GM18858 (cell line): ENCODE measurements around the gene RIT2.

ENCODE experiments used
- ATAC-seq: cut with Tn5 transposase; IDR thresholded peaks from one replicate; pipeline ENCODE4 v1.9.1; 2021; ENCODE audit not compliant: unreplicated experiment

RIT2 gene

GRCh38 chr18:43115076-43115921 is at the start of gene RIT2:
Gene RIT2, minus strand, starts transcription at chr18:43115685.
- ATAC-seq = no peak

- ATAC-seq = no peak
These were observed 46.0 kb upstream of the RIT2 start for GRCh38 chr18:43161528-43161927.

DNA sequence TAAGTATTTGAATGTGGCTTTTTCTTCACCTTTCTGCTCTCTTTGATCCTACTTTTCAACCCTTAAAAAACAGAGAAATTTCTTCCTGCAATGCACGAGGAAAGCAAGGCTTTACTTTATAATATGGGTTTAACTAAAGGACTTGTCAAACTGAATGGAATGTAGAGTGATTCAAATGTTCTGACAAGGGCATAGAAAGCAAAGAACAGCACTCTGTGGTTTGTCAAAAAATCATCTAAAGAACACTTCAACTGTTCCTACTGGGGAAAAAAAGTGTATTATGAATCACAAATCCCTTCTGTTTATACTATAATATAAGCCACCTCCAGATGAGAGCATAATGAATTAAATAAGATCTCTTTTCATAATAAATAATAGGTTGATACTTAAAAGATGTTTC is 45.0 kb upstream of the RIT2 start:
- ATAC-seq = no peak

DNA sequence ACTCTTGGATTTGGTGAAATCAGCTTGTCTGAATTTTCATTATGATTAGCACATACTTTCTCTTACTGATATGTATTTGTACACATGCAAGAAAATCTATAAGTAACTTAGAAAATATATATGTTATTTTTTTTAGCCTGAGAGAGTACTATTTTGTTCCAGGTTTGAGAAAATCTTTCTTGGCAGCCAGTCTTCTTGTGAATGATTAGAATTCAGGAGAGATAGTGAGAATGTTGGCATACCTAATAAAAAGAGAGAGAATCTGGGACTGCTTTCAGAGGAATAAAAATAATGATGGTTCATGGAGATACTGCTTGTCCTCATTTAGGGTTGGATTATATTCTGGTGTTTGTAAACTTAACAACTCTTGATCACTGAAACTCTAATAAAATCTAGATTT is 44.4 kb upstream of the RIT2 start:
- no peak for ATAC-seq

- no peak for ATAC-seq
These were observed 43.7 kb upstream of the RIT2 start for GRCh38 chr18:43159086-43159770.

GRCh38 chr18:43158381-43158780 is 42.9 kb upstream of the RIT2 start:
- ATAC-seq = no peak

DNA sequence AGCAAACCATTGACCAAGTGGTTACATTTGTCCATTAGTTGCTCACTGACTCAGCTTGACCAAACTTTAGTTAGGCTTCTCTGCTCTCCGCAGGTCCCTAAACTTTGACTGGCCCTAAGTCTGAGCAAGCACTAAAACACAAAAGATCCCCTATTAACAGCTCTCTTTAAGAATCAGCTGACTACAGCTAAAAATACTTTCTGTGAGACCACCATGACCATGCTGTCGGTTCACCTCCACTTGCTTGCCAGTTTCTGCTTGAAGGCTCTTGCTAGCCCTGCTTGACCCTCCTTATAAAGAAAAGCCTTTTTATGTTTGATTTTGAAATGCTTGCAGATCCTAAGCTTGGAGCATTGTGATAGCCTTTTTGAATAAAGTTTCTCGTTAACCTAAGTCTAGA is 40.4 kb upstream of the RIT2 start:
- no peak for ATAC-seq

DNA sequence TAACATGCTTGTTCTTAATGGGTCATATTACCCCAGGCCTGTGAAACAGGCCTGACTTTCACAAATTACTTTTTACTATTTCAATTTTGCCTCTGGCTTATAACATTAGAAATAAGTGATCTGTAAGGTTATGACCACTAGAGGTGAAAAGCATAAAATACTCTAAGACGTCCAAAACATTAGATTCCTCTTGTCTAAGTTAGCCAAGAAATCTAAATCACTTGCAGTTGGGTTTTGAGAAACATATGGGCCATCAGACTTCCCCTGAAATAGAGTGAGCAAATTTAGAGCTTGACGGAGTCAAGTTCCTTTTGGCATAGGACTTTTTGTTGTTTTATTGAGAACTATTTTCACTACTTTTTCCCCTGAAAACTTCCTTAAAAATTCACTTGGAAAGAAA is 32.7 kb upstream of the RIT2 start:
- ATAC-seq = no peak

- no peak for ATAC-seq
These were observed 25.7 kb upstream of the RIT2 start for GRCh38 chr18:43141208-43141607.

GRCh38 chr18:43139288-43139946 is 23.9 kb upstream of the RIT2 start:
- no peak for ATAC-seq

GRCh38 chr18:43134876-43135275 is 19.4 kb upstream of the RIT2 start:
- ATAC-seq = no peak

DNA sequence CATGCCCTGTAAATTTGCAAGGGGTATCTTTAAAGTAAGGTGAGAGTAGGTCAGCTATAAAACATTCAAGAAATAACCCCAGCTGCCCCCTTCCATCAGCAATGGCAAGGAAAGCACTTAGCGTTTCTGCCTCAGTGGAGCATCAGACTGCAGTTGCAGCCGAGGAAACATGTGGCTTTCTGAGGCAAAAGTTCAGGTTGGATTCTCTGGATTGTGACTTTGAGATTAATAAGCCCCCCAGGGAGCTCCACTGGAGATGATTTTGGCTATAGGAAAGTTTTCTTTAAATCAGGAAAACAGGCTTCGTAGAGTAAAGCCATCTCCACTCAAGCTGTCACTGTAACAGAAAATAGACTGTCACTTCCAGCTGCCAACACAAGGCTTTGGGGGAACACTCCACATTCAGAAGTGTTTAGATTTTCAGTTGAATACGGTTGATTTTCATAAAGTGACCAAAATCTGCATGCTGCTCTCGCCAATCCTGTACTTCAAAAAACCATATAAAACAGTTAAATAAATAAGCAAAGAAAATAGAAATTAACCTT is 15.3 kb upstream of the RIT2 start:
- no peak for ATAC-seq

DNA sequence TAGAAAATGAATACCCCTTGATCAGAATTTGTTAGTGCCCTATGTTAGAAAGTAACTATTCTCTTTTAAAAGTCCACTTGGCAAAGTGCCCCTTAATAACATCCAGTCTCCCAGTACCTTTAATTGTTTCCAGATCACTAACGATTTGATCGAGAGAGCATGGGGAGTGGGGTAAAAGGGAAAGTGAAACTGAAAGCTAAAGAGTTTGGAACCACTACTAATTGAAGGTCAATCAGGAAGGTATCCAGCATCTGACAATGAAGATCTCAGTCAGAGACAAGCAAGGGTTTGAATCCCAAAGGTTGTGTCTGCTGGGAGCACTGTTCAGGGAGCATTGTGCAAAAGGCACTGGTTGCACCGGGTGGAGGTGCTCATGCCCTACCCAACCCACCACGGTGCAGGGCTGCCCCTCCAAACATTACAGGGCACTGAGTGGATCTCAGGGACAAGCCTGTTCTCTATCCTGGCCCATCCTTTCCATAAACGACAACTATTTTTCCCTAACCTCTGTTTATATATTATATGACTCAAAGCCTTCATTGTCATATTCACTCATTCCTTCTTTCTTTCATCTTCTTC is 14.6 kb upstream of the RIT2 start:
- no peak for ATAC-seq

GRCh38 chr18:43125471-43125870 is 10.0 kb upstream of the RIT2 start:
- ATAC-seq = no peak

GRCh38 chr18:43122955-43123354 is 7.5 kb upstream of the RIT2 start:
- ATAC-seq = no peak

DNA sequence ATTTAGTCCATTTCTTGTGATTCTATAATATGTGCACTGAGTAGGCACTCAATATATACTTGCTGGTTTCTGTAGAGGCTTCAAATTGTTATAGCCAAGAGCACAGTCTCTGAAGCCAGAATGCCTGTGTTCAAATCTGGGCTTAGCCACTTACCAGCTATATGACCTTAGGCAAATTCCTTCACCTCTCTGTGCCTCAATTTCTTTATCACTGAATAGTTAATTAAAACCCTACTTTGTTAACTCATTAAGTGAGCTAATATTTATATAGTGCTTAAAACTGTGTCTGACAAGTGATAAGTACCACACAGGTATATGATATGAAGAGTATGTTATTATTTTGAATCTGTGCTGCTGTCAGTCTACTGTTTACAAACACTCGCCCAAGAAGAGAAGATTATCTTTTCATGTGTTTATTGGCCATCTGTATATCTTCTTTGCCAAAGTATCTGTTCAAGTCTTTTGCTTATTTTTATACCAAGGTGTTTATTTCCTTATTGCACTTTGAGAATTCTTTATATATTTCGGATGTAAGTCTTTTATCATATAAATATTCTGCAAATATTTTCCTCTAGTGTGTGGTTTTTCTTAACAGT is 1.3 kb upstream of the RIT2 start:
- ATAC-seq = no peak

DNA sequence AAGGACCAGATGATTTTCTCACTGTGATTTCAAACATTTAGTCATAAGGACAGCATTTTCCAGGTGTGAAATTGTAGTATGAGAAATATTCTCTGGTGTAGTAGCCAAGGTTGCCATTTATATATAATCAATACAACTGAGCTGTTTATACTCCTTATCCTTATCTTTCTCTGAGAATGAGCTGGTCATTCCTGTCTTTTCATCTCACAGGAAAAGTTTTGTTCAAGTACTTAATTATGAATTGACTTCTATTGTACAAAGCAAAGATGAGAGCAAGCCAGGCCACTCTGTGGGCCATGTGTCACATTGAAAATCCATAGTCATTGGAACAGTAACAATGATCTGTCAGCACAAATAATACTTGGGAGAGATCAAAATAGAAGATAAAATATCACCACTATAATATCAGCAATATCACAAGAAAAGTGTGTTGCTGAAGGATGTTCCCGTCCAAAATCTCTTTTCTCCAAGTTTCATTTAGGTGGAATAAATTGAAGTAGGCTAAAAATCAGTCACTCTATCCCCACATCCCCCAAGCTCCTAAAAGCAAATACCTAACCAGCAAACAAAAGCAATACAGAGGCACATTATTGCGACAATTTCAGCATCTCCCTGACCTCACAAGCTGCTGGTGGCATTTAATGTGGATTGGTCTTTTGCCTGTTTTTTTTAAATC is 2.1 kb downstream of the RIT2 start:
- ATAC-seq = no peak

GRCh38 chr18:43108882-43109281 is 6.6 kb downstream of the RIT2 start:
- ATAC-seq = no peak

- no peak for ATAC-seq
These were observed 7.0 kb downstream of the RIT2 start for GRCh38 chr18:43108469-43108868.

- no peak for ATAC-seq
These were observed 21.8 kb downstream of the RIT2 start for GRCh38 chr18:43093646-43094045.
